CD14-positive monocyte (primary cell): Measurements from ENCODE around the gene BID. TPM values are rescaled to one million over a fixed set of nuclear protein-coding genes. Genes with fewer than 3 reads are reported as not detected.

Experiments
- DNase-seq, 3 donors: peaks; one replicate each; pipeline ENCODE4 v3.0.0-alpha.2; 2011 to 2022
- H2AFZ ChIP-seq: 2 replicates; pipeline ENCODE4 v1.6.0; 2012; ENCODE audit warnings: mild to moderate bottlenecking, low read depth, low read length, inconsistent platforms; ENCODE audit not compliant: insufficient read depth, poor library complexity, severe bottlenecking
- H3K27ac ChIP-seq, 2 donors: 1 replicate in 1 of 2; 2 replicates in 1 of 2; pipeline ENCODE4 v1.5.1; 2012 to 2013; ENCODE audit warnings: low read length in 2 of 2, control low read depth in 1 of 2, inconsistent platforms in 1 of 2, low read depth in 1 of 2, mild to moderate bottlenecking in 1 of 2
- H3K27me3 ChIP-seq, 2 donors: one replicate each; pipeline versions ENCODE4 v1.6.0 to v1.6.1; 2011 to 2013; ENCODE audit warnings: low read length in 2 of 2; ENCODE audit not compliant: control insufficient read depth in 2 of 2, insufficient read depth in 2 of 2
- H3K36me3 ChIP-seq, 2 donors: replicated peaks in 1 of 2; 1 replicate in 1 of 2; 2 replicates in 1 of 2; pipeline versions ENCODE4 v1.5.1 to v1.6.1; 2012 to 2013; ENCODE audit warnings: low read length in 2 of 2, control low read depth in 1 of 2, inconsistent platforms in 1 of 2, mild to moderate bottlenecking in 1 of 2; ENCODE audit not compliant: insufficient read depth in 2 of 2, control insufficient read depth in 1 of 2
- H3K4me1 ChIP-seq, 2 donors: 1 replicate in 1 of 2; 2 replicates in 1 of 2; pipeline versions ENCODE4 v1.5.1 to v1.6.1; 2012 to 2013; ENCODE audit warnings: low read length in 2 of 2, control low read depth in 1 of 2, inconsistent platforms in 1 of 2, mild to moderate bottlenecking in 1 of 2, moderate library complexity in 1 of 2; ENCODE audit not compliant: insufficient read depth in 2 of 2, control insufficient read depth in 1 of 2
- H3K4me2 ChIP-seq: replicated peaks from 2 replicates; pipeline ENCODE3; 2012; ENCODE audit warnings: low read length, moderate library complexity, mild to moderate bottlenecking; ENCODE audit not compliant: poor library complexity, severe bottlenecking; ENCODE audit errors: extremely low read depth
- H3K4me3 ChIP-seq, 3 experiments: fragments of 200-600 bp in 1 of 3; sonication (generic) in 1 of 3; replicated peaks in 1 of 3; 1 replicate in 2 of 3; 2 replicates in 1 of 3; pipeline ENCODE4 v1.5.1; 2011 to 2013; ENCODE audit warnings: low read length in 3 of 3, mild to moderate bottlenecking in 3 of 3, control low read depth in 2 of 3, low read depth in 2 of 3, inconsistent platforms in 1 of 3, moderate library complexity in 1 of 3
- H3K79me2 ChIP-seq: 2 replicates; pipeline ENCODE4 v1.6.0; 2012; ENCODE audit warnings: mild to moderate bottlenecking, control low read depth, inconsistent platforms, low read length, moderate library complexity; ENCODE audit not compliant: insufficient read depth
- H3K9ac ChIP-seq: 2 replicates; pipeline ENCODE4 v1.6.0; 2017; ENCODE audit warnings: low read length, mild to moderate bottlenecking; ENCODE audit not compliant: insufficient read depth, poor library complexity, severe bottlenecking
- H3K9me3 ChIP-seq, 2 donors: replicated peaks in 1 of 2; 1 replicate in 1 of 2; 2 replicates in 1 of 2; pipeline versions ENCODE4 v1.5.1 to v1.6.1; 2012 to 2013; ENCODE audit warnings: low read length in 2 of 2, control low read depth in 1 of 2; ENCODE audit not compliant: control insufficient read depth in 1 of 2, insufficient read depth in 1 of 2
- H4K20me1 ChIP-seq: 2 replicates; pipeline ENCODE4 v1.6.0; 2012; ENCODE audit warnings: mild to moderate bottlenecking, low read length, control low read depth, moderate library complexity; ENCODE audit not compliant: insufficient read depth
- H3K27ac Mint-ChIP-seq, 7 donors: one replicate each; pipeline ENCODE4 v1.8.0; 2020; ENCODE audit warnings: mild to moderate bottlenecking in 7 of 7, mixed read lengths in 7 of 7, moderate library complexity in 6 of 7, inconsistent platforms in 2 of 7
- H3K27me3 Mint-ChIP-seq, 3 donors: one replicate each; pipeline ENCODE4 v1.8.0; 2021 to 2022; ENCODE audit warnings: low read depth in 3 of 3, mild to moderate bottlenecking in 3 of 3, mixed read lengths in 3 of 3, moderate library complexity in 3 of 3, inconsistent platforms in 1 of 3
- H3K36me3 Mint-ChIP-seq, 2 donors: one replicate each; pipeline ENCODE4 v1.8.0; 2020; ENCODE audit warnings: mixed read lengths in 2 of 2, inconsistent platforms in 1 of 2, mild to moderate bottlenecking in 1 of 2
- H3K4me1 Mint-ChIP-seq: one replicate; pipeline ENCODE4 v1.8.0; 2020; ENCODE audit warnings: mild to moderate bottlenecking, mixed read lengths
- H3K4me3 Mint-ChIP-seq, 2 donors: one replicate each; pipeline ENCODE4 v1.8.0; 2020; ENCODE audit warnings: mild to moderate bottlenecking in 2 of 2, mixed read lengths in 2 of 2, moderate library complexity in 1 of 2
- H3K9me3 Mint-ChIP-seq, 7 donors: one replicate each; pipeline ENCODE4 v1.8.0; 2020 to 2022; ENCODE audit warnings: mixed read lengths in 7 of 7, mild to moderate bottlenecking in 6 of 7, moderate library complexity in 6 of 7, inconsistent platforms in 2 of 7
- WGBS: methylation state at CpG from one replicate; pipeline ENCODE4 v1.1.5; 2013; ENCODE audit warnings: missing lambda C conversion rate; ENCODE audit not compliant: insufficient coverage; 5-methylcytosine and 5-hydroxymethylcytosine counted together
- intact Hi-C, 2 donors: fragments of 100-400 bp; cut with micrococcal nuclease; formaldehyde crosslinking; loops; one replicate each; pipeline versions ENCODE4 v1.15.0 to v1.15.1; 2023
- polyA plus RNA-seq, 3 donors: library from polyadenylated mRNA; depleted of rRNA in 1 of 3; unstranded in 2 of 3; stranded (reverse) in 1 of 3; fragments of 300-500 nt in 2 of 3; fragments of >200 nt in 1 of 3; fragmentation: Illumina TruSeq in 2 of 3; gene quantifications; 1 replicate in 2 of 3; 2 replicates in 1 of 3; pipeline ENCODE4 v1.2.3, GENCODE V29; 2012 to 2021
- TF ChIP-seq, protein P1 (sequence below): fragments of 200-600 bp; IDR thresholded peaks from one replicate; pipeline ENCODE4 v1.8.0; 2022; ENCODE audit warnings: antibody characterized with exemption, mild to moderate bottlenecking

The BID gene
- polyA plus RNA-seq, 3 donors, result 199 to 423 (median 391) TPM

DNA sequence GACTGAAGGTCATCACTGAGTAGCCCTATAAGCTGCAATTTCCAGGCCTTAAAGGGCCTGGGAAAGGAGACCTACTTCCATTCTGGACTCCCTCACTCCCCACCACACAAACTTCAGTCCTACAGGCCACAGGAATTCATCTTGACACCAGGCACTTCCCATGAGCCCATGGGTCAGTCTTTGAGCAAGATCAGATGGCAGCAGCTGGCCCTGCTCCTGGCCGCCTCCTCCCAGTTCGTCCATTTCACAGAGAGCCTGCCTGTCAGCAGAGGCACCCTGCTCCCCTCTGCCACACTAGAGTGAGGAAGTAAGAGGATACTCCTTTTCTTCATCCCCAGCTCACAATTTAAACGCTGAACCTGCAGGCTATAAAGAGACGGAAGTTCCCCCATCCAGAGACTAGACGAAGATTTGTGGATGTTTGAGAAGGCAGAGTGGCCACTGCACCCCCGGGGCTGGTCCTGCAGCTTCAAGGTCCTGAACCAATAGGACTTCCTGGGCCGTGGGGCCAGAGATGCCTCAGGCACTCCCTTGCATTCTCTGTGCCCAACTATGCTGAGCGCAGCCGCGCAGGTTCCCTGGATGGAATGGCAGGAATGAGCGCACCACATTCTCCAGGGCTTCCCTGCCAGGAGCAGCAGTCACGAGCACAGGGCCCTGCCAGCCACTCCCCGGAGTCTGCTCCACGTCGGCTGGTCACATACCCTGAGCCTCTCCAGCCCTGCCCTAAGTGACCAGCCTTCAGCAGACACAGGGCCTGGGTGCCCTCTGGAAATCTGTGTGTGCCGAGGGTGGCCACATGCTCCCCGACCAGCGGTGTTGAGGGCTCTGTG is 33.5 kb upstream of the BID start:
- H3K4me3 ChIP-seq, result no peak overlapping the region
- H3K27me3 ChIP-seq, result no peaks in the 10 kb centered on the region
- Mint-ChIP-seq H3K36me3 (no peaks in the 10 kb centered on the region), H3K4me3 (no peak overlapping the region), H3K4me1 (no peaks in the 10 kb centered on the region), H3K27ac (peak overlapping the region in 1 of 7 donors; percentile 60), H3K27me3 (peaks cover 0 to 1% (median 1%) of the 10 kb centered on the region in 3 donors), H3K9me3 (no peaks in the 10 kb centered on the region)
- no peaks in the 10 kb centered on the region for H3K4me1 ChIP-seq
- TF ChIP-seq, protein P1, sequence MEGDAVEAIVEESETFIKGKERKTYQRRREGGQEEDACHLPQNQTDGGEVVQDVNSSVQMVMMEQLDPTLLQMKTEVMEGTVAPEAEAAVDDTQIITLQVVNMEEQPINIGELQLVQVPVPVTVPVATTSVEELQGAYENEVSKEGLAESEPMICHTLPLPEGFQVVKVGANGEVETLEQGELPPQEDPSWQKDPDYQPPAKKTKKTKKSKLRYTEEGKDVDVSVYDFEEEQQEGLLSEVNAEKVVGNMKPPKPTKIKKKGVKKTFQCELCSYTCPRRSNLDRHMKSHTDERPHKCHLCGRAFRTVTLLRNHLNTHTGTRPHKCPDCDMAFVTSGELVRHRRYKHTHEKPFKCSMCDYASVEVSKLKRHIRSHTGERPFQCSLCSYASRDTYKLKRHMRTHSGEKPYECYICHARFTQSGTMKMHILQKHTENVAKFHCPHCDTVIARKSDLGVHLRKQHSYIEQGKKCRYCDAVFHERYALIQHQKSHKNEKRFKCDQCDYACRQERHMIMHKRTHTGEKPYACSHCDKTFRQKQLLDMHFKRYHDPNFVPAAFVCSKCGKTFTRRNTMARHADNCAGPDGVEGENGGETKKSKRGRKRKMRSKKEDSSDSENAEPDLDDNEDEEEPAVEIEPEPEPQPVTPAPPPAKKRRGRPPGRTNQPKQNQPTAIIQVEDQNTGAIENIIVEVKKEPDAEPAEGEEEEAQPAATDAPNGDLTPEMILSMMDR, result no peak
- intact Hi-C loops, result no loop called here
- no peak for DNase-seq
- no peak overlapping the region for H3K27ac ChIP-seq
- WGBS, result 97% methylated on average over 14 of the region's 18 CpGs
- H3K4me2 ChIP-seq, result no peak overlapping the region
- no peaks in the 10 kb centered on the region for H3K36me3 ChIP-seq
- H3K9ac ChIP-seq, result no peak overlapping the region
- no peaks in the 10 kb centered on the region for H3K9me3 ChIP-seq
- H2AFZ ChIP-seq, result no peak overlapping the region
- no peaks in the 10 kb centered on the region for H4K20me1 ChIP-seq
- no peaks in the 10 kb centered on the region for H3K79me2 ChIP-seq

DNA sequence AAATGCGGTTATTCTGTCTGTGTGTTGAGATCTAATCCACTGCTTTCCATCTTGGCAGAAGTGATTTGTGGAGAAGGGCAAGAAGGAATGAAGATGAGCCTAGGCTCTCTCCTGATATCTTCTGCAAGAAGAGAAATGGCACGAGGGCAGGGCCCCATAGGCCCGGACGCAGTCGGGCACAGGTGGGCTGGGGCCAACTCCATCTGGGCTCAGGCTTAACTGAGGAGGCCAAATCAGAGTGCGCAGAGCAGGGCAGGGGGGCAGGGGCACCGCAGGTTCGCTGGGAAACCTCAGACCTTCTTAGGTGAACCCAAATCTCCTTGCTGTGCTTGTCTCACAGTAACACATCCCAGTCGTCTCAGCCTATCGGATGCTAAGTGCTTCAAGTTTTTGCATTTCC is 32.8 kb upstream of the BID start:
- Mint-ChIP-seq H3K36me3 (no peaks in the 10 kb centered on the region), H3K4me1 (no peaks in the 10 kb centered on the region), H3K9me3 (peaks cover 0 to 2% (median 0%) of the 10 kb centered on the region in 7 donors), H3K27ac (peak overlapping the region in 1 of 7 donors; percentile 60), H3K27me3 (peaks cover 0 to 1% (median 1%) of the 10 kb centered on the region in 3 donors), H3K4me3 (no peak overlapping the region)
- no peak for DNase-seq
- TF ChIP-seq, protein P1, result no peak
- no peak overlapping the region for H3K27ac ChIP-seq
- H4K20me1 ChIP-seq, result no peaks in the 10 kb centered on the region
- H3K9ac ChIP-seq, result no peak overlapping the region
- whole genome bisulfite sequencing, result 98% methylated on average over 10 of the region's 10 CpGs
- intact Hi-C loops, result no loop called here
- no peak overlapping the region for H3K4me3 ChIP-seq
- no peak overlapping the region for H3K4me2 ChIP-seq
- no peaks in the 10 kb centered on the region for H3K4me1 ChIP-seq
- H2AFZ ChIP-seq, result no peak overlapping the region
- H3K36me3 ChIP-seq, result no peaks in the 10 kb centered on the region
- no peaks in the 10 kb centered on the region for H3K27me3 ChIP-seq
- no peaks in the 10 kb centered on the region for H3K9me3 ChIP-seq
- H3K79me2 ChIP-seq, result no peaks in the 10 kb centered on the region
